PC-9 (cell line): Measurements from ENCODE around the gene MC3R. TPM values are rescaled to one million over a fixed set of nuclear protein-coding genes. Genes with fewer than 3 reads are reported as not detected.

Experiments used
- BruUV-seq: library from RNA; stranded (reverse); fragments of 400-500 nt; replicated peaks from 2 replicates; lab custom pipeline; 2021; lab: Mats Ljungman, UMichigan
- CTCF ChIA-PET: fragments of 300-600 bp; sonication (Branson Sonifier 250); formaldehyde crosslinking; loops from one replicate; lab custom pipeline; 2022; ENCODE audit warnings: antibody characterized with exemption; lab: Charles Lee
- POLR2A ChIA-PET: fragments of 300-600 bp; sonication (Branson Sonifier 250); formaldehyde crosslinking; loops from one replicate; lab custom pipeline; 2022; ENCODE audit warnings: antibody characterized with exemption; ENCODE audit not compliant: unreplicated experiment; lab: Charles Lee
- DNase-seq, 2 experiments: peaks; one replicate each; pipeline versions ENCODE4 v3.0.0 to v3.0.0-alpha.2; 2015 to 2022; ENCODE audit warnings: mixed read lengths in 1 of 2
- H2AFZ ChIP-seq: fragments of 200-600 bp; sonication (generic); 2 replicates; pipeline ENCODE4 v1.8.1; 2017; ENCODE audit warnings: antibody characterized with exemption
- H3F3A ChIP-seq: fragments of 200-600 bp; sonication (generic); 2 replicates; pipeline ENCODE4 v1.8.1; 2017; ENCODE audit warnings: antibody characterized with exemption, mild to moderate bottlenecking, low read depth; ENCODE audit not compliant: insufficient read depth
- H3K27ac ChIP-seq: fragments of 200-600 bp; sonication (generic); 2 replicates; pipeline ENCODE4 v1.6.1; 2016; ENCODE audit warnings: mixed run types
- H3K27me3 ChIP-seq: fragments of 200-600 bp; sonication (generic); 2 replicates; pipeline ENCODE4 v1.6.1; 2016; ENCODE audit warnings: low read depth, mixed run types; ENCODE audit not compliant: insufficient read depth
- H3K36me3 ChIP-seq: fragments of 200-600 bp; sonication (generic); 2 replicates; pipeline ENCODE4 v1.6.1; 2016; ENCODE audit warnings: low read depth, mixed run types
- H3K4me1 ChIP-seq: fragments of 200-600 bp; sonication (generic); replicated peaks from 2 replicates; pipeline ENCODE4 v1.6.1; 2016; ENCODE audit warnings: mixed run types; ENCODE audit not compliant: insufficient read depth
- H3K4me2 ChIP-seq: fragments of 200-600 bp; sonication (generic); 2 replicates; pipeline ENCODE4 v1.6.1; 2017; ENCODE audit warnings: mixed run types
- H3K4me3 ChIP-seq: fragments of 200-600 bp; sonication (generic); 2 replicates; pipeline ENCODE4 v1.6.1; 2016; ENCODE audit warnings: mixed run types
- H3K79me2 ChIP-seq: fragments of 200-600 bp; sonication (generic); 2 replicates; pipeline ENCODE4 v1.6.1; 2017; ENCODE audit warnings: low read depth, mixed run types
- H3K9me2 ChIP-seq: fragments of 200-600 bp; sonication (generic); 2 replicates; pipeline ENCODE4 v1.8.1; 2017; ENCODE audit warnings: mild to moderate bottlenecking; ENCODE audit not compliant: insufficient read depth
- H3K9me3 ChIP-seq: fragments of 200-600 bp; sonication (generic); 2 replicates; pipeline ENCODE4 v1.8.1; 2016; ENCODE audit warnings: low read depth; ENCODE audit not compliant: insufficient read depth
- H4K20me1 ChIP-seq: fragments of 200-600 bp; sonication (generic); 2 replicates; pipeline ENCODE4 v1.8.1; 2017; ENCODE audit not compliant: insufficient read depth
- EZH2 ChIP-seq: fragments of 200-600 bp; sonication (generic); IDR thresholded peaks from 2 replicates; pipeline ENCODE4 v1.8.0; 2017; ENCODE audit warnings: antibody characterized with exemption, low read depth
- intact Hi-C: fragments of 100-400 bp; cut with micrococcal nuclease; formaldehyde crosslinking; loops from one replicate; pipeline ENCODE4 v1.10.0; 2022; ENCODE audit not compliant: unreplicated experiment
- total RNA-seq: library from RNA; stranded (reverse); gene quantifications from 2 replicates; pipeline ENCODE4 v1.2.3, GENCODE V29; 2021
- TF ChIP-seq, protein P1 (sequence below): fragments of 200-600 bp; sonication (generic); conservative IDR thresholded peaks from 2 replicates; pipeline ENCODE4 v1.6.1; 2017; ENCODE audit warnings: mixed run types, antibody characterized with exemption, mild to moderate bottlenecking, moderate library complexity

Gene MC3R
- total RNA-seq, 1 experiment from 2014 or later, result not detected

DNA sequence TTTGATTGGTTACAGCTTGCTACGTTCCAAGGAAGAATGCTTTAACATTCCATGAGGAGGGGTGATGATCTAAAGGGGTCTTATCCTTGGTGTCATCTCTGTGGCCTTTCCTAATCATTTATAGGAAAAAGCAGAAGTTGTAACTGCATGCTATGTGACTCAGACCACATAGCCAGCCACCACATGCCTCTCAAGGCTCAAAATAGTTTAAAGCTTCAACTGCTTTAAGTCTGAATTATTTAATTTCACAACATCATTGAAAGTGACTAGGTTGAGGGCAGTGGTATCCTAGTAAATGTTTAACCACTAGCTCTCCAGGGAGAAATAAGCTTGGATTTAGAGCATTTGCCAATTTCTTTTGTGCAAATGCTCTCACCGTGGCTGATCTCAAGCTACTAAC is 29.7 kb downstream of the MC3R start:
- CTCF ChIA-PET, result no interaction called here

DNA sequence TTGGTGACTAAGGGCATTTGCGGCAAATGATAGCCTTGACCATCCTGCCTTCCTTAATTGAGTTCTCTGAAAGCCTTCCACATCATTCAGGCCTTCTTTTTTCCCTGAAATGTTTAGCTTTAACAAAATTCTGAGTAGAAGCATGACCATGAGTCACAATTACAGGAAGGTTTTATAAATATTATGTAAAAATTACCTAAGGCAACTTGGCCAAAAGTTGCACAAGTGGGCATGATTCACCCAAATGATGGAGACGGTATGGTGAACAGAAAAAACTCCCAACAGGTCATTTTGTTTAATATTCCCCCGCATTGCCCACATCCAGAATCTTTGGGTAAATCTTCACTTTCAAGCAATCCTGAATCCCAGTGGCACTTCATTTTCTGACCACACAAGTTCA is 37.0 kb downstream of the MC3R start:
- ChIA-PET POLR2A (no interaction called here), CTCF (no interaction called here)
- Histone ChIP-seq H3K9me2 (no peaks in the 10 kb centered on the region), H2AFZ (no peak overlapping the region), H4K20me1 (no peaks in the 10 kb centered on the region), H3K4me2 (no peak overlapping the region), H3K79me2 (no peaks in the 10 kb centered on the region), H3K36me3 (no peaks in the 10 kb centered on the region), H3K27ac (no peak overlapping the region), H3K9me3 (no peaks in the 10 kb centered on the region), H3F3A (no peaks in the 10 kb centered on the region), H3K27me3 (peaks cover 15% of the 10 kb centered on the region), H3K4me1 (no peaks in the 10 kb centered on the region), H3K4me3 (no peak overlapping the region)
- intact Hi-C loops, result no loop called here
- no TSS peak for BruUV-seq
- TF ChIP-seq, protein P1, sequence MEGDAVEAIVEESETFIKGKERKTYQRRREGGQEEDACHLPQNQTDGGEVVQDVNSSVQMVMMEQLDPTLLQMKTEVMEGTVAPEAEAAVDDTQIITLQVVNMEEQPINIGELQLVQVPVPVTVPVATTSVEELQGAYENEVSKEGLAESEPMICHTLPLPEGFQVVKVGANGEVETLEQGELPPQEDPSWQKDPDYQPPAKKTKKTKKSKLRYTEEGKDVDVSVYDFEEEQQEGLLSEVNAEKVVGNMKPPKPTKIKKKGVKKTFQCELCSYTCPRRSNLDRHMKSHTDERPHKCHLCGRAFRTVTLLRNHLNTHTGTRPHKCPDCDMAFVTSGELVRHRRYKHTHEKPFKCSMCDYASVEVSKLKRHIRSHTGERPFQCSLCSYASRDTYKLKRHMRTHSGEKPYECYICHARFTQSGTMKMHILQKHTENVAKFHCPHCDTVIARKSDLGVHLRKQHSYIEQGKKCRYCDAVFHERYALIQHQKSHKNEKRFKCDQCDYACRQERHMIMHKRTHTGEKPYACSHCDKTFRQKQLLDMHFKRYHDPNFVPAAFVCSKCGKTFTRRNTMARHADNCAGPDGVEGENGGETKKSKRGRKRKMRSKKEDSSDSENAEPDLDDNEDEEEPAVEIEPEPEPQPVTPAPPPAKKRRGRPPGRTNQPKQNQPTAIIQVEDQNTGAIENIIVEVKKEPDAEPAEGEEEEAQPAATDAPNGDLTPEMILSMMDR, result no peak
- no peak for TF ChIP-seq EZH2
- no peak for DNase-seq

More for the DNA sequence above, 29.7 kb downstream of the MC3R start:
- intact Hi-C loops, result no loop called here
- Histone ChIP-seq H4K20me1 (no peaks in the 10 kb centered on the region), H3F3A (no peaks in the 10 kb centered on the region), H3K9me2 (no peaks in the 10 kb centered on the region), H2AFZ (no peak overlapping the region), H3K4me3 (no peak overlapping the region), H3K79me2 (no peaks in the 10 kb centered on the region), H3K4me2 (no peak overlapping the region), H3K27me3 (peaks cover 5% of the 10 kb centered on the region; the same call in 1 of the 2 replicates), H3K27ac (no peak overlapping the region), H3K4me1 (no peaks in the 10 kb centered on the region), H3K36me3 (no peaks in the 10 kb centered on the region), H3K9me3 (no peaks in the 10 kb centered on the region)
- no peak for DNase-seq
- POLR2A ChIA-PET, result no interaction called here
- TF ChIP-seq EZH2, result no peak
- TF ChIP-seq, protein P1, result no peak
- BruUV-seq, result no TSS peak

DNA sequence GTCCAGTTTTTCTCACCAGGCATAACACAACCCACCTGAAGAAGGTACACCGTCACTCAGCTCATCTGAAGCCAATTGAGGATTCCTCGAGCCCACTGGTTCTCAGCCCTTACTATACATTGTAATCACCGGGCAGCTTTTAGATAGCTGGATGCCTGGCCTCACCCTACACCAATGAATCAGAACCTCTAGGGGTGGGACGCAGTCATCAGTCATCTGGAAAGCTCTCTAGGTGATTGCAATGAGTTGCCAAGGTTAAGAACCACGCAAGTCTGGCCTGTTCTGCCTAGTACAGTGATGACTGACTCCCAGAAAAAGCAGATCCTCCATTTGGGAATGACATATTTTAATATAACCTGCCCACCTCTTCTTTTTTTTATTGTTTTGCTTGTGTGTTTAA is 41.1 kb downstream of the MC3R start:
- Histone ChIP-seq H3K4me2 (no peak overlapping the region), H3K9me3 (no peaks in the 10 kb centered on the region), H3K27me3 (peaks cover 43% of the 10 kb centered on the region), H3K9me2 (no peaks in the 10 kb centered on the region), H3K4me3 (no peak overlapping the region), H3K27ac (no peak overlapping the region), H3K79me2 (no peaks in the 10 kb centered on the region), H4K20me1 (no peaks in the 10 kb centered on the region), H2AFZ (no peak overlapping the region), H3F3A (no peaks in the 10 kb centered on the region), H3K36me3 (no peaks in the 10 kb centered on the region), H3K4me1 (no peaks in the 10 kb centered on the region)
- DNase-seq, result no peak
- intact Hi-C loops, result no loop called here
- ChIA-PET POLR2A (no interaction called here), CTCF (no interaction called here)
- BruUV-seq, result no TSS peak
- TF ChIP-seq, protein P1, result no peak
- TF ChIP-seq EZH2, result no peak
